Right hindlimb (tissue), 1 donor: ENCODE results near the gene SLC35F1.

Source experiments
- DNase-seq: peaks from one replicate; pipeline ENCODE4 v3.0.0-alpha.2; 2018

SLC35F1 gene

GRCh38 chr6:118285791-118286190 is 378.7 kb downstream of the SLC35F1 start:
- no peak for DNase-seq

GRCh38 chr6:118288355-118289124 is 381.5 kb downstream of the SLC35F1 start:
- DNase-seq: no peak

GRCh38 chr6:118292558-118292957 is 385.5 kb downstream of the SLC35F1 start:
- no peak for DNase-seq

GRCh38 chr6:118294906-118295305 is 387.8 kb downstream of the SLC35F1 start:
- no peak for DNase-seq

- no peak for DNase-seq
Observed at GRCh38 chr6:118295336-118295735, 388.3 kb downstream of the SLC35F1 start.

- no peak for DNase-seq
Observed at GRCh38 chr6:118296129-118296901, 389.3 kb downstream of the SLC35F1 start.

- no peak for DNase-seq
Observed at GRCh38 chr6:118297821-118298220, 390.8 kb downstream of the SLC35F1 start.

GRCh38 chr6:118298476-118299427 is 391.7 kb downstream of the SLC35F1 start:
- no peak for DNase-seq

- no peak for DNase-seq
Observed at GRCh38 chr6:118299457-118299856, 392.4 kb downstream of the SLC35F1 start.

GRCh38 chr6:118304321-118304720 is 397.3 kb downstream of the SLC35F1 start:
- no peak for DNase-seq

GRCh38 chr6:118305081-118305480 is 398.0 kb downstream of the SLC35F1 start:
- DNase-seq: no peak

GRCh38 chr6:118306392-118307238 is 399.6 kb downstream of the SLC35F1 start:
- no peak for DNase-seq

GRCh38 chr6:118307581-118307980 is 400.5 kb downstream of the SLC35F1 start:
- peak; percentile 43 for DNase-seq

GRCh38 chr6:118309337-118310093 is 402.5 kb downstream of the SLC35F1 start:
- no peak for DNase-seq

GRCh38 chr6:118313208-118313607 is 406.1 kb downstream of the SLC35F1 start:
- DNase-seq: no peak

- DNase-seq: no peak
Observed at GRCh38 chr6:118313762-118314161, 406.7 kb downstream of the SLC35F1 start.

- no peak for DNase-seq
Observed at GRCh38 chr6:118316796-118317384, 409.8 kb downstream of the SLC35F1 start.

- no peak for DNase-seq
Observed at GRCh38 chr6:118317581-118318563, 410.8 kb downstream of the SLC35F1 start.

- DNase-seq: no peak
Observed at GRCh38 chr6:118318648-118319047, 411.6 kb downstream of the SLC35F1 start.

- no peak for DNase-seq
Observed at GRCh38 chr6:118319416-118319815, 412.4 kb downstream of the SLC35F1 start.
